Activated naive CD4-positive, alpha-beta T cell treated with anti-CD3 and anti-CD28 coated beads, Interleukin-2, amount 10 ng/mL, durations not matched to agents 7 days and 5 days (primary cell): ENCODE results near the gene NUCB1.
A peak's percentile ranks its signal among the peaks of the same experiment; 100 is the strongest.
"Not testable (repeated sequence)": the region's sequence is repeated elsewhere in the genome, so short reads cannot be mapped to it uniquely, and the experiment has no call there.

Experiments
- CTCF ChIA-PET: fragments of 350-600 bp; sonication (Branson Sonifier 250); formaldehyde crosslinking; loops from one replicate; lab custom pipeline; 2021; ENCODE audit warnings: antibody characterized with exemption; lab: Charles Lee
- DNase-seq: peaks from one replicate; pipeline ENCODE4 v3.0.0-alpha.2; 2020
- H3K27ac Mint-ChIP-seq: one replicate; pipeline ENCODE4 v1.8.0; 2021; ENCODE audit warnings: mild to moderate bottlenecking, moderate library complexity, mixed read lengths
- H3K27me3 Mint-ChIP-seq: one replicate; pipeline ENCODE4 v1.8.0; 2021; ENCODE audit warnings: mild to moderate bottlenecking, mixed read lengths
- H3K36me3 Mint-ChIP-seq: one replicate; pipeline ENCODE4 v1.8.0; 2021; ENCODE audit warnings: mixed read lengths
- H3K4me1 Mint-ChIP-seq: one replicate; pipeline ENCODE4 v1.8.0; 2021; ENCODE audit warnings: mixed read lengths
- H3K4me3 Mint-ChIP-seq: one replicate; pipeline ENCODE4 v1.8.0; 2021; ENCODE audit warnings: mild to moderate bottlenecking, moderate library complexity, mixed read lengths
- H3K9me3 Mint-ChIP-seq: one replicate; pipeline ENCODE4 v1.8.0; 2021; ENCODE audit warnings: mixed read lengths

Gene NUCB1

DNA sequence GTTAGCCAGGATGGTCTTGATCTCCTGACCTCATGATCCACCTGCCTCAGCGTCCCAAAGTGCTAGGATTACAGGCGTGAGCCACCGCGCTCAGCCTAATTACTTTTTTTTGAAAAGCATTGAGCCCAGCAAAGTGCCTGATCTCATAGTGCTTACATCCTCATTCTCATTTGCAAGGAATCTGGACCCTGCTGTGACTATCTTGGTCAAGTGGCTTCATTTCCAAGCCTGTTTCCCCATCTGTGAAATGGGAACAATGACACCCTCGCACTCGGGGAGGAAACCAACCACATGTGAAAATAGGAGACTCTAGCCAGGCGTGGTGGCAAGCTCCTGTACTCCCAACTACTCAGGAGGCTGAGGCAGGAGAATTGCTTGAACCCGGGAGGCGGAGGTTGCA, 30.1 kb upstream of the NUCB1 start:
- CTCF ChIA-PET = no interaction called here

DNA sequence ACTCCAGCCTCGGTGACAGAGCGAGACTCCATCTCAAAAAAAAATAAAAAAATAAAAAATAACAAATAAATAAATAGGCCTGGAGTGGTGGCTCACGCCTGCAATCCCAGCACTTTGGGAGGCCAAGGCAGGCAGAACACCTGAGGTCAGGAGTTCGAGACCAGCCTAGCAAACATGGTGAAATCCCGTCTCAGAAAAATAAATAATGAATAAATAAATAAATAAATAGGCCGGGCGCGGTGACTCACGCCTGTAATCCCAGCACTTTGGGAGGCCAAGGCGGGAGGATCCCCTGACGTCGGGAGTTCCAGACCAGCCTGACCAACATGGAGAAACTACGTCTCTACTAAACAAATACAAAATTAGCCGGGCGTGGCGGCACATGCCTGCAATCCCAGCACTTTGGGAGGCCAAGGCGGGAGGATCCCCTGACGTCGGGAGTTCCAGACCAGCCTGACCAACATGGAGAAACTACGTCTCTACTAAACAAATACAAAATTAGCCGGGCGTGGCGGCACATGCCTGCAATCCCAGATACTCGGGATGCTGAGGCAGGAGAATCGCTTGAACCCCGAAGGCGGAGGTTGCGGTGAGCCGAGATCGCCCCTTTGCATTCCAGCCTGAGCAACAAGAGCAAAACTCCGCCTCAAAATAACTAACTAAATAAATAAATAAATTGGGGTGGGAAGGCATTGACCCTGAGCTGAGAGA, 28.5 kb upstream of the NUCB1 start:
- not testable (repeated sequence) for H3K9me3 Mint-ChIP-seq, DNase-seq
- Mint-ChIP-seq H3K27me3 (peaks cover 33% of the 10 kb centered on the region), H3K4me3 (peak overlapping the region; percentile 98), H3K36me3 (peaks cover 33% of the 10 kb centered on the region), H3K27ac (peak overlapping the region; percentile 99), H3K4me1 (peaks cover 43% of the 10 kb centered on the region)
- CTCF ChIA-PET = interaction anchor here (2.2 kb wide), 1 partner anchor 99 kb away, joined by 6 read pairs; no protein-coding TSS in a partner anchor

More for the DNA sequence above, 30.1 kb upstream of the NUCB1 start:
- Mint-ChIP-seq H3K36me3 (peaks cover 23% of the 10 kb centered on the region), H3K27me3 (peaks cover 47% of the 10 kb centered on the region), H3K9me3 (no peaks in the 10 kb centered on the region), H3K27ac (no peak overlapping the region), H3K4me3 (no peak overlapping the region), H3K4me1 (peaks cover 27% of the 10 kb centered on the region)
- DNase-seq = no peak

DNA sequence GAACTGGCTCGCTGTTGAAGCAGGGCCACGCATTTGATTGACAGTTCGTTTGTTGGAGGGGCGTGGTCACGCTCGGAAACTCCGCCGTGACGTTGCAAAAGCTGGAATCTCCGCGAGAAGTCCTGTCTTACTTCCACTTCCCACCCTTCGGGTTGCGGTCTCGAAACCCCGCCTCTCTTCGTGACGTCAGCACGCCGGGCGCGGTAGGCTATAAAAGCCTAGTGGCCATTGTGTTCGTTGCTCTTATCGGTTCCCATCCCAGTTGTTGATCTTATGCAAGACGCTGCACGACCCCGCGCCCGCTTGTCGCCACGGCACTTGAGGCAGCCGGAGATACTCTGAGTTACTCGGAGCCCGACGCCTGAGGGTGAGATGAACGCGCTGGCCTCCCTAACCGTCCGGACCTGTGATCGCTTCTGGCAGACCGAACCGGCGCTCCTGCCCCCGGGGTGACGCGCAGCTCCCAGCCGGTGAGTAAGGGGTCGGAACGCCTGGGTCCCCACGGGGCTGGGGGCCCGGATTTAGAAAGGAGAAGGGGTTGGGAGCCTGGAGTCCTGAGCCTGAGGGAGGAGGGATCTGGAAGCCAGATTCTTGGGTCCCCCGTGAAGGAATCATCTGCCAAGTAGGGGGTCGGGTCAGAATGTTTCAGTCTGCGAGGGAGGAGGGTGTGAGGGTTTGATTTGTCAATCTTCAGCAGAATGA, 27.8 kb upstream of the NUCB1 start, which contains the start of gene PPP1R15A:
Gene PPP1R15A, plus strand, starts transcription at position 240 of the 702 bp plus-strand sequence. CDS start 813 bp downstream, outside the sequence.
- DNase-seq = peak; percentile 98
- no peaks in the 10 kb centered on the region for H3K9me3 Mint-ChIP-seq
- CTCF ChIA-PET = interaction anchor here (2.2 kb wide), 1 partner anchor 98 kb away, joined by 6 read pairs; no protein-coding TSS in a partner anchor
- peak within 1 kb of the TSS; percentile 98 for H3K4me3 Mint-ChIP-seq
- peaks cover 48% of the 10 kb centered on the region for H3K4me1 Mint-ChIP-seq
- peaks cover 26% of the 10 kb centered on the region for H3K27me3 Mint-ChIP-seq
- H3K36me3 Mint-ChIP-seq = peaks cover 35% of the 10 kb centered on the region
- H3K27ac Mint-ChIP-seq = peak within 1 kb of the TSS; percentile 99

GRCh38 chr19:48872884-48873475, 27.1 kb upstream of the NUCB1 start:
- peak; percentile 90 for DNase-seq
- Mint-ChIP-seq H3K27me3 (peaks cover 20% of the 10 kb centered on the region), H3K36me3 (peaks cover 40% of the 10 kb centered on the region), H3K4me3 (peak overlapping the region; percentile 98), H3K27ac (peak overlapping the region; percentile 99), H3K9me3 (no peaks in the 10 kb centered on the region), H3K4me1 (peaks cover 54% of the 10 kb centered on the region)
- CTCF ChIA-PET = interaction anchor here (0.6 to 1.8 kb wide), 3 partner anchors 37 to 98 kb away, joined by 3 to 11 read pairs (median 3); partner anchors contain the start of gene HSD17B14

DNA sequence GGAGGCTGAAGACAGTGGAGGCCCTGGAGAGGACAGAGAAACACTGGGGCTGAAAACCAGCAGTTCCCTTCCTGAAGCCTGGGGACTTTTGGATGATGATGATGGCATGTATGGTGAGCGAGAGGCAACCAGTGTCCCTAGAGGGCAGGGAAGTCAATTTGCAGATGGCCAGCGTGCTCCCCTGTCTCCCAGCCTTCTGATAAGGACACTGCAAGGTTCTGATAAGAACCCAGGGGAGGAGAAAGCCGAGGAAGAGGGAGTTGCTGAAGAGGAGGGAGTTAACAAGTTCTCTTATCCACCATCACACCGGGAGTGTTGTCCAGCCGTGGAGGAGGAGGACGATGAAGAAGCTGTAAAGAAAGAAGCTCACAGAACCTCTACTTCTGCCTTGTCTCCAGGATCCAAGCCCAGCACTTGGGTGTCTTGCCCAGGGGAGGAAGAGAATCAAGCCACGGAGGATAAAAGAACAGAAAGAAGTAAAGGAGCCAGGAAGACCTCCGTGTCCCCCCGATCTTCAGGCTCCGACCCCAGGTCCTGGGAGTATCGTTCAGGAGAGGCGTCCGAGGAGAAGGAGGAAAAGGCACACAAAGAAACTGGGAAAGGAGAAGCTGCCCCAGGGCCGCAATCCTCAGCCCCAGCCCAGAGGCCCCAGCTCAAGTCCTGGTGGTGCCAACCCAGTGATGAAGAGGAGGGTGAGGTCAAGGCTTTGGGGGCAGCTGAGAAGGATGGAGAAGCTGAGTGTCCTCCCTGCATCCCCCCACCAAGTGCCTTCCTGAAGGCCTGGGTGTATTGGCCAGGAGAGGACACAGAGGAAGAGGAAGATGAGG, 26.4 kb upstream of the NUCB1 start:
- Mint-ChIP-seq H3K27me3 (peaks cover 13% of the 10 kb centered on the region), H3K4me1 (peaks cover 57% of the 10 kb centered on the region), H3K36me3 (peaks cover 41% of the 10 kb centered on the region), H3K4me3 (peak overlapping the region; percentile 98), H3K27ac (peak overlapping the region; percentile 99), H3K9me3 (no peaks in the 10 kb centered on the region)
- DNase-seq = peak; percentile 32
- CTCF ChIA-PET = interaction anchor here (0.6 to 1.8 kb wide), 6 partner anchors 31 to 119 kb away, joined by 3 to 11 read pairs (median 3); partner anchors contain the start of genes GYS1, HSD17B14 and RUVBL2

DNA sequence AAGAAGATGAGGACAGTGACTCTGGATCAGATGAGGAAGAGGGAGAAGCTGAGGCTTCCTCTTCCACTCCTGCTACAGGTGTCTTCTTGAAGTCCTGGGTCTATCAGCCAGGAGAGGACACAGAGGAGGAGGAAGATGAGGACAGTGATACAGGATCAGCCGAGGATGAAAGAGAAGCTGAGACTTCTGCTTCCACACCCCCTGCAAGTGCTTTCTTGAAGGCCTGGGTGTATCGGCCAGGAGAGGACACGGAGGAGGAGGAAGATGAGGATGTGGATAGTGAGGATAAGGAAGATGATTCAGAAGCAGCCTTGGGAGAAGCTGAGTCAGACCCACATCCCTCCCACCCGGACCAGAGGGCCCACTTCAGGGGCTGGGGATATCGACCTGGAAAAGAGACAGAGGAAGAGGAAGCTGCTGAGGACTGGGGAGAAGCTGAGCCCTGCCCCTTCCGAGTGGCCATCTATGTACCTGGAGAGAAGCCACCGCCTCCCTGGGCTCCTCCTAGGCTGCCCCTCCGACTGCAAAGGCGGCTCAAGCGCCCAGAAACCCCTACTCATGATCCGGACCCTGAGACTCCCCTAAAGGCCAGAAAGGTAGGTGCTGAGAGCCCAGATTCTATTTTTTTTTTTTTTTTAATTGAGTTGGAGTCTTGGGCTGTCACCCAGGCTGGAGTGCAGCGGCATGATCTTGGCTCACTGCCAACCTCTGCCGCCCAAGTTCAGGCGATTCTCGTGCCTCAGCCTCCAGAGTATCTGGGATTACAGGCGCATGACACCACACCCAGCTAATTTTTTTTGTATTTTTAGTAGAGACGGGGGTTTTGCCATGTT, 25.6 kb upstream of the NUCB1 start:
- CTCF ChIA-PET = interaction anchor here (1.0 to 1.8 kb wide), 5 partner anchors 32 to 118 kb away, joined by 3 to 11 read pairs (median 3); partner anchors contain the start of genes GYS1, HSD17B14 and RUVBL2
- no peaks in the 10 kb centered on the region for H3K9me3 Mint-ChIP-seq
- peaks cover 5% of the 10 kb centered on the region for H3K27me3 Mint-ChIP-seq
- peaks cover 41% of the 10 kb centered on the region for H3K36me3 Mint-ChIP-seq
- peak overlapping the region; percentile 98 for H3K4me3 Mint-ChIP-seq
- H3K4me1 Mint-ChIP-seq = peaks cover 59% of the 10 kb centered on the region
- DNase-seq = peak; percentile 46
- peak overlapping the region; percentile 99 for H3K27ac Mint-ChIP-seq

DNA sequence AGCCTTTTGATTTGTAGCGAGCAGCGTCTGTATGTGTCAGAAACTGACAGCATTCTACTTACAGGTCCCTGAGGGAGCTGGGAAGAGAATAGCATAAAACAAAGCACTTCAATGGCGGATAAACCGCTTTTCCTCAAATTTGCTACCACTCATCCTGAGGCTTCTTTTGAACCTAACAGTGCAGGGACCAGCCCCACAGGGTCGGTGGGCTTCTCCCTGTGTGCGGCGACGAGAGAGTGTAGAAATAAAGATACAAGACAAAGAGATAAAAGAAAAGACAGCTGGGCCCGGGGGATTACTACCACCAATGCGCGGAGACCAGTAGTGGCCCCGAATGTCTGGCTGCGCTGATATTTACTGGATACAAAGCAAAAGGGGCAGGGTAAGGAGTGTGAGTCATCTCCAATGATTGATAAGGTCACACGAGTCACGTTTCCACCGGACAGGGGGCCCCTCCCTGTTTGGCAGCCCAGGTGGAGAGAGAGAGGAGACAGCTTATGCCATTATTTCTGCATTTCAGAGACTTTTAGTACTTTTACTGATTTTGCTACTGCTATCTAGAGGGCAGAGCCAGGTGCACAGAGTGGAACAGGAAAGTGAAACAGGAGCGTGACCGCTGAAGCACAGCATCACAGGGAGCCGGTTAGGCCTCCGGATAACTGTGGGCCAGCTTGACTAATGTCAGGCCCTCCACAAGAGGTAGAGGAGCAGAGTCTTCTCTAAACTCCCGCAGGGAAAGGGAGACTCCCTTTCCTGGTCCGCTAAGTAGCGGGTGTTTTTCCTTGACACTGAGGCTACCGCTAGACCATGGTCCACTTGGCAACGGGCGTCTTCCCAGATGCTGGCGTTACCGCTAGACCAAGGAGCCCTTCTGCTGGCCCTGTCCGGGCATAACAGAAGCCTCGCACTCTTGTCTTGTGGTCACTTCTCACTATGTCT, 23.8 kb upstream of the NUCB1 start:
- not testable (repeated sequence) for H3K27me3 Mint-ChIP-seq

DNA sequence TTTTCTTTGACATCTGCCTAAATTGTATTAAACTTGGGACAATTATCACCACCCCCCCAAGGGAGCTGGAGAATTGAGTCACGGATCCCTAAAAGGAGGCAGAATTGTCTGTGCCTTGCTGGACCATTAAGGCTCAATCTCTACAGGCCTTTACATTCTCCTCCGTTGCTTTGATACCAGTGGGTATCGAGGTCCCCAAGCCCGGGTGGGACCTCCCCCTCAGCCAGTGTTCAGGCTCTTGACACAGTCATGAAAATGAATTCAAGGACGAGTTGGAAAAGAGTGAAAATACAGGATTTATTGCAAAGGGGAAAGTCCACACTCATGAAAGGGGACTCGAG, 22.3 kb upstream of the NUCB1 start:
- H3K4me3 Mint-ChIP-seq = no peak overlapping the region
- H3K4me1 Mint-ChIP-seq = peaks cover 56% of the 10 kb centered on the region
- peaks cover 3% of the 10 kb centered on the region for H3K9me3 Mint-ChIP-seq
- peak overlapping the region; percentile 71 for H3K27ac Mint-ChIP-seq
- no peak for DNase-seq
- no peaks in the 10 kb centered on the region for H3K27me3 Mint-ChIP-seq
- peaks cover 42% of the 10 kb centered on the region for H3K36me3 Mint-ChIP-seq
- CTCF ChIA-PET = no interaction called here

More for the DNA sequence above, 23.8 kb upstream of the NUCB1 start:
- Mint-ChIP-seq H3K4me1 (peaks cover 59% of the 10 kb centered on the region), H3K27ac (peak overlapping the region; percentile 99), H3K4me3 (peak overlapping the region; percentile 98), H3K36me3 (peaks cover 43% of the 10 kb centered on the region)
- CTCF ChIA-PET = interaction anchor here (0.6 to 1.0 kb wide), 2 partner anchors 86 to 616 kb away, joined by 3 read pairs; no protein-coding TSS in a partner anchor
- H3K9me3 Mint-ChIP-seq = not testable (repeated sequence)
- DNase-seq = peak; percentile 56

DNA sequence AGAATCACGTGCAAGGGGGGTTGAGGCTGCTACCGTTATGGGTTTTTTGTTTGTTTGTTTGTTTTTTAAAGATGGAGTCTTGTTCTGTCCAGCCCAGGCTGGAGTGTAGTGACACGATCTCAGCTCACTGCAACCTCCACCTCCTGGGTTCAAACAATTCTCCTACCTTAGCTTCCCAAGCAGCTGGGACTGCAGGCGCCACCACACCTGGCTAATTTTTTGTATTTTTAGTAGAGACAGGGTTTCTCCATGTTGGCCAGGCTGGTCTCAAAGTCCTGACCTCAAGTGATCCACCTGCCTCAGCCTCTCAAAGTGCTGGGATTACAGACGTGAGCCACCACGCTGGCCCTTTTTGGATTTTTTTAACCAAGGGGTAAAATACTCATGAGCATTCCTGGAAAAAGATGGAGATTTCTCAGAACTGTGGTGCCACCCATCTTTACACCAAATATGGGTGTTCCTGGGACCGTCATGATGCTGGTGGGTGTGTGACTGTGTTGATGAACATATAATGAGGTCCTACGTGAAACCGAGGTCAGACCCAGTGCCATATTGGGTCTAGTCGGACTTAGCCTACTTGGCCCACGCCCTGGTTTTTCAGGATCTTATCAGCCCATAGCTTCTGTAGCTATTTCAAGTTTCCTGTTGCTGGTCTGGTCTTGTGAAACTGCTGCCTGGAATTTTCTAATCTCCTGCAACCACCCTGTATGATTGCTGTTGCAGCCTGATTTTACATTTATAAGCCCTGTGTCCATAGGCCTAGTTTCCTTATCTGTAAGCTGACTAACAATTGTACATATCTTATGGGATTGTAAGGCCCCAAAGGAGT, 21.7 kb upstream of the NUCB1 start:
- Mint-ChIP-seq H3K9me3 (peaks cover 3% of the 10 kb centered on the region), H3K4me3 (no peak overlapping the region), H3K27ac (peak overlapping the region; percentile 71), H3K4me1 (peaks cover 50% of the 10 kb centered on the region), H3K27me3 (no peaks in the 10 kb centered on the region), H3K36me3 (peaks cover 38% of the 10 kb centered on the region)
- CTCF ChIA-PET = no interaction called here
- DNase-seq = peak; percentile 46

GRCh38 chr19:48879025-48879637, 21.0 kb upstream of the NUCB1 start:
- Mint-ChIP-seq H3K36me3 (peaks cover 31% of the 10 kb centered on the region), H3K4me3 (no peak overlapping the region), H3K27me3 (no peaks in the 10 kb centered on the region), H3K27ac (peak overlapping the region; percentile 15), H3K9me3 (peaks cover 3% of the 10 kb centered on the region), H3K4me1 (peaks cover 43% of the 10 kb centered on the region)
- CTCF ChIA-PET = no interaction called here
- DNase-seq = no peak

DNA sequence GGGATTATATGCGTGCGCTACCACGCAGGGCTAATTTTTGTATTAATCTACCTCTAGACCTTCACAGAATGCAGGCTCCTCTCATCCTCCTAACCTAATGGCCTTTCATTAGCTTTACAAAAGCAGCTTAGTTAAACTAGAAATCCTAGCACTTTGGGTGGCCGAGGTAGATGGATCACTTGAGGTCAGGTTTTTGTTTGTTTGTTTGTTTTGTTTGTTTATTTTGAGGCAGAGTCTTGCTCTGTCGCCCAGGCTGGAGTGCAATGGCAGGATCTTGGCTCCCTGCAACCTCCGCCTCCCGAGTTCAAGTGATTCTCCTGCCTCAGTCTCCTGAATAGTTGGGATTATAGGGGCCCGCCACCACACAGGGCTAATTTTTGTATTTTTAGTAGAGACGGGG, 20.4 kb upstream of the NUCB1 start:
- H3K9me3 Mint-ChIP-seq, H3K4me3 Mint-ChIP-seq, H3K27me3 Mint-ChIP-seq, CTCF ChIA-PET, DNase-seq, H3K27ac Mint-ChIP-seq: not testable (repeated sequence)
- Mint-ChIP-seq H3K36me3 (peaks cover 26% of the 10 kb centered on the region), H3K4me1 (peaks cover 37% of the 10 kb centered on the region)
